RWPE2 (cell line): Measurements from ENCODE around the gene ELP4.
"Not testable (repeated sequence)": the region's sequence is repeated elsewhere in the genome, so short reads cannot be mapped to it uniquely, and the experiment has no call there.

Source experiments
- ATAC-seq: fragments of 200-7000 bp; cut with Tn5 transposase; 3 replicates; pipeline ENCODE4 v1.9.1; 2021; ENCODE audit warnings: low read depth
- DNase-seq: peaks from one replicate; pipeline ENCODE4 v3.0.0-alpha.2; 2020; ENCODE audit warnings: low spot score
- H3K27ac ChIP-seq: fragments of 450-650 bp; 2 replicates; pipeline ENCODE4 v1.5.1; 2017; ENCODE audit warnings: mild to moderate bottlenecking; ENCODE audit not compliant: poor library complexity, severe bottlenecking
- H3K27me3 ChIP-seq: fragments of 250-450 bp; sonication (Bioruptor Pico); 2 replicates; pipeline ENCODE4 v1.5.1; 2021; ENCODE audit warnings: mild to moderate bottlenecking, moderate library complexity; ENCODE audit not compliant: insufficient read depth, poor library complexity, severe bottlenecking
- H3K36me3 ChIP-seq: fragments of 250-450 bp; sonication (Bioruptor Pico); 2 replicates; pipeline ENCODE4 v1.5.1; 2020; ENCODE audit warnings: low read depth, mild to moderate bottlenecking, moderate library complexity
- H3K4me1 ChIP-seq: fragments of 250-450 bp; sonication (Bioruptor Pico); 2 replicates; pipeline ENCODE4 v1.5.1; 2021; ENCODE audit warnings: mild to moderate bottlenecking, moderate library complexity; ENCODE audit not compliant: insufficient read depth, poor library complexity, severe bottlenecking
- H3K4me3 ChIP-seq: fragments of 250-450 bp; sonication (Bioruptor Pico); 2 replicates; pipeline ENCODE4 v1.5.1; 2021; ENCODE audit warnings: mild to moderate bottlenecking, moderate library complexity; ENCODE audit not compliant: severe bottlenecking
- H3K9me3 ChIP-seq: fragments of 250-450 bp; sonication (Bioruptor Pico); 2 replicates; pipeline ENCODE4 v1.5.1; 2021; ENCODE audit warnings: mild to moderate bottlenecking, moderate library complexity; ENCODE audit not compliant: severe bottlenecking
- TF ChIP-seq, protein P1 (sequence below): fragments of 450-650 bp; IDR thresholded peaks from one replicate; pipeline ENCODE4 v1.5.1; 2017; ENCODE audit warnings: mild to moderate bottlenecking, moderate library complexity; ENCODE audit not compliant: poor library complexity, severe bottlenecking

ELP4 gene

DNA sequence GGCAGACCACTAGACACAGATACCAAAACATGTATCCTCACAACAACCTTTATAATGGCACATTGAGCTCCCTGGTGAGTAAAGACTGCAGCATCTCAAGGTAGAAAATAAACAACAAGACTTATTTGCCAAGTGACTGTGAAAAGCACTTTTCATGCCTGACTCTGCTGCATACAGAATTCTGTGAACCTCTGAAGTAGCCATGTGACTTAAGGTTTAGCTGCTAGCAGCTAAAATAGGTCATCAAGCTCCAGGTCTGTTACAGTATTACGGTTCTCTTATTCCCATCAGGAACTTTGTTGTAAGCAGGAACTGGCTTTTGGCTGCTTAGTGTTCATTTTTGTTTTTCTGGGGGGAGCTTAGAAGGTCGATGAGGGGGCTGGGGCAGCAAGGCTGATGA, 162.1 kb downstream of the ELP4 start:
- DNase-seq = no peak
- no peak for ATAC-seq
- Histone ChIP-seq H3K27me3 (no peaks in the 10 kb centered on the region), H3K4me3 (no peak overlapping the region), H3K9me3 (no peaks in the 10 kb centered on the region), H3K27ac (no peak overlapping the region), H3K4me1 (no peaks in the 10 kb centered on the region), H3K36me3 (no peaks in the 10 kb centered on the region)
- TF ChIP-seq, protein P1, sequence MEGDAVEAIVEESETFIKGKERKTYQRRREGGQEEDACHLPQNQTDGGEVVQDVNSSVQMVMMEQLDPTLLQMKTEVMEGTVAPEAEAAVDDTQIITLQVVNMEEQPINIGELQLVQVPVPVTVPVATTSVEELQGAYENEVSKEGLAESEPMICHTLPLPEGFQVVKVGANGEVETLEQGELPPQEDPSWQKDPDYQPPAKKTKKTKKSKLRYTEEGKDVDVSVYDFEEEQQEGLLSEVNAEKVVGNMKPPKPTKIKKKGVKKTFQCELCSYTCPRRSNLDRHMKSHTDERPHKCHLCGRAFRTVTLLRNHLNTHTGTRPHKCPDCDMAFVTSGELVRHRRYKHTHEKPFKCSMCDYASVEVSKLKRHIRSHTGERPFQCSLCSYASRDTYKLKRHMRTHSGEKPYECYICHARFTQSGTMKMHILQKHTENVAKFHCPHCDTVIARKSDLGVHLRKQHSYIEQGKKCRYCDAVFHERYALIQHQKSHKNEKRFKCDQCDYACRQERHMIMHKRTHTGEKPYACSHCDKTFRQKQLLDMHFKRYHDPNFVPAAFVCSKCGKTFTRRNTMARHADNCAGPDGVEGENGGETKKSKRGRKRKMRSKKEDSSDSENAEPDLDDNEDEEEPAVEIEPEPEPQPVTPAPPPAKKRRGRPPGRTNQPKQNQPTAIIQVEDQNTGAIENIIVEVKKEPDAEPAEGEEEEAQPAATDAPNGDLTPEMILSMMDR = no peak

DNA sequence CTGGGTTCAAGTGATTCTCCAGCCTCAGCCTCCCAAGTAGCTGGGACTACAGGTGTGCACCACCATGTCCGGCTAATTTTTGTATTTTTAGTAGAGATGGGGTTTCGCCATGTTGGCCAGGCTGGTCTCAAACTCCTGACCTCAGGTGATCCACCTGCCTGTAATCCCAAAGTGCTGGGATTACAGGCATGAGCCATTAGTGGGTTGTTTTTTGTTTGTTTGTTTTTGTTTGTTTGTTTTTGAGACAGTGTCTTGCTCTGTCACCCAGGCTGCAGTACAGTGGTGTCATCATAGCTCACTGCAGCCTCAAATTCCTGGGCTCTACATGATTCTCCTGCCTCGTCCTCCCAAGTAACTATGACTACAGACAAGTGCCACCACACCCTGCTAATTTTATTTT, 163.5 kb downstream of the ELP4 start:
- not testable (repeated sequence) for ATAC-seq, DNase-seq, H3K4me3 ChIP-seq, H3K27ac ChIP-seq, H3K4me1 ChIP-seq, H3K9me3 ChIP-seq, H3K27me3 ChIP-seq, H3K36me3 ChIP-seq

DNA sequence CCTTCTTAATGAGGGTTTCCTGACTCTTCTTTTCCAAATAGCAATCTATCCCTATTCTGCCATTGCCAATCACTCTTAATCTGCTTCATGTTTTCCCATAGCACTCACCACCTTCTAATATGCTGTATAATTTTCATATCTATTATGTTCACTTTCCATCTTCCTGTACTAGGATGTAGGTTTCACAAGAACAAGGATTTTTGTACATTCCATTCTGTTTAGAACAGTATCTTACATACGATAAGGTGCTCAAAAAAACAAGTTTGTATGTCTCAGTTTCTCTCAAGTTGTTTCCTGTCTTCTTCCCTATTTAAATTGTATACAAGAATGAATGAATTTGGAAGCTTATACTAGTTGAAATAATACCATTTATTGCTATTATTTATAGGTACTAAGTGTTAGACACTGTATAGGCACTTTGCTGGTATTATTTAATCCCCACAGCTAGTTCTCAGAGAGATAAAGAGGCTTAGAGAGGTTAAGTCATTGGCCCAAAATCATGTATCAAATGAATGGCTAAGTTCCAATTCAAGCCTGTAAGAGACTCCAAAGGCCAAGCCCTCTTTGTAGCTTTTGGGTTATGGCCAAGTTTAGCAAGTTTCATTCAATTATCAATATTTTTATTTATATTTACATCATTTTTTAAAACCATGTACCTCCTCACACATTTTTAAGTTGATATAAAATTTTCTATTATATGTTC, 166.9 kb downstream of the ELP4 start:
- H3K27me3 ChIP-seq = no peaks in the 10 kb centered on the region
- H3K4me3 ChIP-seq = no peak overlapping the region
- no peaks in the 10 kb centered on the region for H3K4me1 ChIP-seq
- no peak overlapping the region for H3K27ac ChIP-seq
- no peak for ATAC-seq
- no peak for DNase-seq
- TF ChIP-seq, protein P1 = no peak
- H3K9me3 ChIP-seq = no peaks in the 10 kb centered on the region
- no peaks in the 10 kb centered on the region for H3K36me3 ChIP-seq

DNA sequence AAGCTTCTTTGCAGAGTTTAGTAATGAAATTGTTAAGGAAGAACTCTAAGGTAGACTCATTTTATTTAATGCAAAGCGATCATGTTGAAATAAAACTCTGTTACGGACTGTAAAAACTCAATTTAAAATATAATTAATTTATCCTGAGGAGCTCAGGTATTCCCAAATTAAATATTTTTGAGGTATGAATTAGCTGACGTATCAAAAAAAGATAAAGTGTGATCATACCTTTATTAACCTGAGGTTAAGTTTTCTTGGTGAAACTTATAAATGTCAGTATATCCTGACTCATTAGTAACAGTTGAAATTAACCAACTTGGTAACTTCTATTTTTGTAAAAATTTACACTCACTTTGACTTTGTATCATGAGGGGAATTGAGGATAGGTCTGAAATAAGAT, 171.2 kb downstream of the ELP4 start:
- no peak overlapping the region for H3K4me3 ChIP-seq
- H3K4me1 ChIP-seq = no peaks in the 10 kb centered on the region
- H3K27ac ChIP-seq = no peak overlapping the region
- H3K36me3 ChIP-seq = no peaks in the 10 kb centered on the region
- H3K9me3 ChIP-seq = no peaks in the 10 kb centered on the region
- no peaks in the 10 kb centered on the region for H3K27me3 ChIP-seq
- ATAC-seq (no peak), DNase-seq (no peak)
- TF ChIP-seq, protein P1 = no peak

DNA sequence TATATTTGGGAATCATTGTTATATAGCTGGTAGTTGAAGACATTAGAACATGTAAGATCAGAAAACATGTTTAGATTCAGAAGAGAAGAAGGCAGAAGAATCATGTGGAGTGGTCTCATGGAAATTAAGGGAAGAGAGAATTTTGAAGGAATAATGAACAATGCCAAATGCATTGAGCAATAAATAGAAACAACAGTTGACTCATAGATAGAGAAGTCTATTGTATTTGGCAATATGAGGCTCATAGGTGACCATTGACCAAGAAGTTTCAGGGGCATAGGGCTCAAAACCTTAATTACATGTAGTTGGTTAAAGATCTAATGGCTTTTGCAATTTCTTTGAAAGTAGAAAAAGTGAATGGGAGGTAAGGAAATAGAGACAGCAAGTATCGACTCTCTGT, 177.7 kb downstream of the ELP4 start:
- ATAC-seq = no peak
- Histone ChIP-seq H3K36me3 (no peaks in the 10 kb centered on the region), H3K4me3 (no peak overlapping the region), H3K4me1 (peaks cover 4% of the 10 kb centered on the region), H3K9me3 (no peaks in the 10 kb centered on the region), H3K27me3 (no peaks in the 10 kb centered on the region), H3K27ac (no peak overlapping the region)
- no peak for DNase-seq
- TF ChIP-seq, protein P1 = no peak
